ENCODE results near the gene USP32.

GRCh38 chr17:60169921-60170817 is 221.8 kb downstream of the USP32 start:
- no peak for TF ChIP-seq CTCF (IDR thresholded peaks at IDR 0.05; ENCODE audit: low read length)
- no peak for TF ChIP-seq EZH2 (IDR thresholded peaks at IDR 0.05; ENCODE audit: borderline replicate concordance, low read length)

Measured in OCI-LY1 (cell line).